ENCODE data around the gene DBF4B. TPM values are rescaled to one million over a fixed set of nuclear protein-coding genes. Genes with fewer than 3 reads are reported as not detected.

Gene DBF4B
- total RNA-seq, 1 experiment from 2014 or later: 20.5 TPM

DNA sequence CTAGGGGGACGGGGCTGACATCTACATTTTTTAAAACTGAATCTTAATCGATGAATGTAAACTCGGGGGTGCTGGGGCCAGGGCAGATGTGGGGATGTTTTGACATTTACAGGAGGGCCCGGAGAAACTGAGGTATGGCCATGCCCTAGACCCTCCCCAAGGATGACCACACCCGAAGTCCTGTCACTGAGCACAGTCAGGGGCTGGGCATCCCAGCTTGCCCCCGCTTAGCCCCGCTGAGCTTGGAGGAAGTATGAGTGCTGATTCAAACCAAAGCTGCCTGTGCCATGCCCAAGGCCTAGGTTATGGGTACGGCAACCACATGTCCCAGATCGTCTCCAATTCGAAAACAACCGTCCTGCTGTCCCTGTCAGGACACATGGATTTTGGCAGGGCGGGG, 71.7 kb downstream of the DBF4B start:
- Histone ChIP-seq H3K27me3 (replicated peaks; ENCODE audit: insufficient read depth, low read depth, low read length, poor library complexity) (no peaks in the 10 kb centered on the region), H3K36me3 (ENCODE audit: insufficient read depth, low read length, poor library complexity, severe bottlenecking) (no peaks in the 10 kb centered on the region), H3K9me3 (ENCODE audit: low read depth, low read length, poor library complexity, severe bottlenecking) (no peaks in the 10 kb centered on the region), H3K4me3 (ENCODE audit: low read depth, low read length, poor library complexity, severe bottlenecking) (no peak overlapping the region), H3K27ac (ENCODE audit: low read depth, low read length, poor library complexity, severe bottlenecking) (no peak overlapping the region), H3K4me1 (ENCODE audit: insufficient read depth, low read length, poor library complexity, severe bottlenecking) (no peaks in the 10 kb centered on the region)
- TF ChIP-seq EZH2 (IDR thresholded peaks at IDR 0.05; ENCODE audit: borderline replicate concordance, low read depth, low read length, poor library complexity, severe bottlenecking): no peak
- TF ChIP-seq, protein P1, sequence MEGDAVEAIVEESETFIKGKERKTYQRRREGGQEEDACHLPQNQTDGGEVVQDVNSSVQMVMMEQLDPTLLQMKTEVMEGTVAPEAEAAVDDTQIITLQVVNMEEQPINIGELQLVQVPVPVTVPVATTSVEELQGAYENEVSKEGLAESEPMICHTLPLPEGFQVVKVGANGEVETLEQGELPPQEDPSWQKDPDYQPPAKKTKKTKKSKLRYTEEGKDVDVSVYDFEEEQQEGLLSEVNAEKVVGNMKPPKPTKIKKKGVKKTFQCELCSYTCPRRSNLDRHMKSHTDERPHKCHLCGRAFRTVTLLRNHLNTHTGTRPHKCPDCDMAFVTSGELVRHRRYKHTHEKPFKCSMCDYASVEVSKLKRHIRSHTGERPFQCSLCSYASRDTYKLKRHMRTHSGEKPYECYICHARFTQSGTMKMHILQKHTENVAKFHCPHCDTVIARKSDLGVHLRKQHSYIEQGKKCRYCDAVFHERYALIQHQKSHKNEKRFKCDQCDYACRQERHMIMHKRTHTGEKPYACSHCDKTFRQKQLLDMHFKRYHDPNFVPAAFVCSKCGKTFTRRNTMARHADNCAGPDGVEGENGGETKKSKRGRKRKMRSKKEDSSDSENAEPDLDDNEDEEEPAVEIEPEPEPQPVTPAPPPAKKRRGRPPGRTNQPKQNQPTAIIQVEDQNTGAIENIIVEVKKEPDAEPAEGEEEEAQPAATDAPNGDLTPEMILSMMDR (conservative IDR thresholded peaks at IDR 0.05; ENCODE audit: low read depth, low read length): no peak
- DNase-seq (ENCODE audit: low spot score): no peak
- CTCF ChIA-PET: interaction anchor here (0.6 kb wide), 1 partner anchor 269 kb away, joined by 4 read pairs; no protein-coding TSS in a partner anchor
- BruUV-seq (replicated peaks): no TSS peak
- intact Hi-C loops (cut with micrococcal nuclease; ENCODE audit: unreplicated experiment): no loop called here
- POLR2A ChIA-PET (ENCODE audit: low non-redundant PET): no interaction called here

DNA sequence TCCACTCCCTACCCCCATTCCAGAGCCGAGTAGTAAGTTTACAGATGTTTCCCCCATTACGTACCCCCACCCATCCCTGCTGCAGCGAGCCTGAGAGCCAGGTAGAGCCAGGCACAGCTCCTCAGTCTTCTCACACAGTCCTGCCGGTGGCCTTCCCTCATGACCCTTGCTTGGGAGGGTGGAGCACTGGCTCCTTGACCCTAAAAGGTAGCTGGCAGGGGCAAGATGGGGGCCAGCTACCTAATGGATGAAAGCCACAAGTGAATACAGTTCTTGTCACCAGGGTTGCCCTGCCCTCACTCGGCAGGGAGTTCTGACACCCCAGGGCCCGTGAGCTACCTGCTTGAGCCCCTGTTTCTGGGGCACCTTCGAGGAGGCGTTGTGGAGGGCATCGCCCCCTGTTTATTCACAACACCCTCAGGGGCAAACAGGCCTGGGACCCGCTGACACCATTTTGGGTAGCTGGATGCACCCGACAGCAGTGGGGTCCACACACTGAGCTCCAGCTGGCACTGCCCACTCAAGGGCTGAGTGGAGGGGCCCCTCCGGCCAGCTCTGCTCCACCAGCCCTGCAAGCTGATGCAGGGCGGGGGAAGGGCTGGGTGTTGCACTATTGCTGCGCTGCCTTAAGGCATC, 72.5 kb downstream of the DBF4B start:
- ChIA-PET CTCF (interaction anchor here (0.6 kb wide), 1 partner anchor 199 kb away, joined by 3 read pairs; no protein-coding TSS in a partner anchor), POLR2A (ENCODE audit: low non-redundant PET) (no interaction called here)
- H3K36me3 ChIP-seq (ENCODE audit: insufficient read depth, low read length, poor library complexity, severe bottlenecking): no peaks in the 10 kb centered on the region
- TF ChIP-seq, protein P1 (conservative IDR thresholded peaks at IDR 0.05; ENCODE audit: low read depth, low read length): no peak
- no peak for TF ChIP-seq EZH2 (IDR thresholded peaks at IDR 0.05; ENCODE audit: borderline replicate concordance, low read depth, low read length, poor library complexity, severe bottlenecking)
- no TSS peak for BruUV-seq (replicated peaks)
- H3K4me3 ChIP-seq (ENCODE audit: low read depth, low read length, poor library complexity, severe bottlenecking): no peak overlapping the region
- no peak for DNase-seq (ENCODE audit: low spot score)
- H3K9me3 ChIP-seq (ENCODE audit: low read depth, low read length, poor library complexity, severe bottlenecking): no peaks in the 10 kb centered on the region
- no peaks in the 10 kb centered on the region for H3K4me1 ChIP-seq (ENCODE audit: insufficient read depth, low read length, poor library complexity, severe bottlenecking)
- H3K27ac ChIP-seq (ENCODE audit: low read depth, low read length, poor library complexity, severe bottlenecking): no peak overlapping the region
- H3K27me3 ChIP-seq (replicated peaks; ENCODE audit: insufficient read depth, low read depth, low read length, poor library complexity): no peaks in the 10 kb centered on the region
- intact Hi-C loops (cut with micrococcal nuclease; ENCODE audit: unreplicated experiment): no loop called here

DNA sequence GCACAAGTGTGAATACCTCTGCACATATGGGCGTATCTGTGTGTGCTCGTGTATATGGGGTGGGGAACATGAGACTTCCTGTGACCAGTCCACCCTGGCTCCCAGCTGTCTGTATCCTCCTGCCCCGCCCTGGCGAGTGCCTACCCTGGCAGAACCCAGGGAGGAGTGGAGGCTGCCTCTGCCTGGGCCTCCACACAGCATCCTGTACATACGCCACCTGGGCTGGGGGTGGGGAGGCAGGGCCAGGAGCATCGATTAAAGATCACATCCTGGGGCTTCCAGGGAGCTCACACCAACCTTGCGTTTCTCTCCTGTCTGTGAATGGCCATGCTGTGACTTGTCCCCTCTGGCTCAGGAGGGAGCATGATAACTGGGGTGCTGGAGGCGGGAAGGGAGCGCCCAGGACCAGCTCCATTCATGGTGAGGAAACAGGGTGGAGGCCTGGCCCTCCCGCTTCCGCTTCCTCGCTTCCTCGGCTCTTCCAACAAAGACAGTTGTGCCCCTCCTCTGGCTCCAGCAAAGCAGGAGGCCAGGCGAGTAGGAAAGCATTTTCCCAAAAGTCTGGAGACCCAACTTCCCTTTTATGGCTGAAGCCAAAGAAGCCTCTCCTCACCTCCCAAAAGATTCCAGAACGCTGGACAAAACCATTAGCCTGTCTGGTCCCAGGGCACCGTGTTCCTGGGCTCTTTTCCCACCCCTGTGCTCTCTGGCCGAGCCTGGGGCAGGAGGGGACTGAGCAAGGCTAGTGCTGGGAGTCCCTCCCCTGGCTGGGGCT, 73.3 kb downstream of the DBF4B start:
- TF ChIP-seq, protein P1 (conservative IDR thresholded peaks at IDR 0.05; ENCODE audit: low read depth, low read length): no peak
- no peak for TF ChIP-seq EZH2 (IDR thresholded peaks at IDR 0.05; ENCODE audit: borderline replicate concordance, low read depth, low read length, poor library complexity, severe bottlenecking)
- H3K4me1 ChIP-seq (ENCODE audit: insufficient read depth, low read length, poor library complexity, severe bottlenecking): no peaks in the 10 kb centered on the region
- CTCF ChIA-PET: no interaction called here
- no peak overlapping the region for H3K4me3 ChIP-seq (ENCODE audit: low read depth, low read length, poor library complexity, severe bottlenecking)
- H3K27me3 ChIP-seq (replicated peaks; ENCODE audit: insufficient read depth, low read depth, low read length, poor library complexity): no peaks in the 10 kb centered on the region
- POLR2A ChIA-PET (ENCODE audit: low non-redundant PET): no interaction called here
- H3K9me3 ChIP-seq (ENCODE audit: low read depth, low read length, poor library complexity, severe bottlenecking): no peaks in the 10 kb centered on the region
- DNase-seq (ENCODE audit: low spot score): no peak
- no TSS peak for BruUV-seq (replicated peaks)
- no peak overlapping the region for H3K27ac ChIP-seq (ENCODE audit: low read depth, low read length, poor library complexity, severe bottlenecking)
- H3K36me3 ChIP-seq (ENCODE audit: insufficient read depth, low read length, poor library complexity, severe bottlenecking): no peaks in the 10 kb centered on the region
- intact Hi-C loops (cut with micrococcal nuclease; ENCODE audit: unreplicated experiment): no loop called here
